ENCODE data around the gene NDRG3. TPM values are rescaled to one million over a fixed set of nuclear protein-coding genes. Genes with fewer than 3 reads are reported as not detected.

The NDRG3 gene
- 26.0 and 26.8 TPM in 2 replicates for total RNA-seq

DNA sequence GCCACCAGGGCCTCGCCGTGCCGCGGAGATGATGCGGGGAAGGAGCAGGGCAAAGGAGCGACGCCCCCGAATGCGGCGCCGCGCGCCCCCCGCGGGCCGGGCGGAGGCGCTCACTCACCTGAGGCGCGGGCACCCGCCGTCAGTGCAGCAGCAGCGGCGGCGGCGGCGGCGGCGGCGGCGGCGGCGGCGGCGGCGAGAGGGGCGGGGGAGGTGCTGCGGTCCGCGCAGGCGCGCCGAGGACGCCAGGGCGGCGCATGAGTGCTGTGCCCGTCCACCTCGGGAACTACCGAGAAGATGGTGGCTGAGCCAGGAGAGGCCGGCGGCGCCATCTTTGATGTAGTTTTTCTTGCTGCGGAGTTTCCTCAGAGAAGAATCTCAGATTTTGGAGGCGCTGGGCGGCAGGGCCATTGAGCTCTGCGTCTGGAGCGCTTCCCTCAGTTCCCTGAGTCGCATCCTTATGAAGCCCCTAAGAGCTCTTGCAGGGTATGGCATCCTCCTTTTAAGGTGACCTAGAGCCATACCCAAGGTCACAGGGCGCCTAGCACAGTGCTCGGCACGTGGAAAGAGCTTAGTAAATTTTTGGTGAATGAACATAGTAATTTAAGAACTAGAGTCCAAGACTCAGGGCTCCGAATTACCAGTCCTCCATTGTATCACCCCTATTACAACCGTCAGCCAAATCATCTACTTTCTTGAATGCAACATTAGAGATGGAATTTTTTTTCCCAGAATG, at the start of gene NDRG3:
TSS of gene NDRG3 (minus strand) at position 164 of the 733 bp plus-strand sequence. CDS start 24,355 bp downstream, outside the sequence.
- peaks cover 24% of the 10 kb centered on the region for H3K4me1 Mint-ChIP-seq (ENCODE audit: low read depth)
- intact Hi-C loops (cut with micrococcal nuclease): loop anchor here (2.0 kb wide), 1 partner anchor 27 kb away; the partner anchor contains the start of gene DSN1
- peaks cover 5% of the 10 kb centered on the region for H3K36me3 Mint-ChIP-seq (ENCODE audit: low read depth)
- peak within 1 kb of the TSS; percentile 72 for H3K27ac Mint-ChIP-seq
- H3K4me3 Mint-ChIP-seq (ENCODE audit: low read depth): peak within 1 kb of the TSS; percentile 85
- no peaks in the 10 kb centered on the region for H3K27me3 Mint-ChIP-seq (ENCODE audit: low read depth)
- no peaks in the 10 kb centered on the region for H3K9me3 Mint-ChIP-seq
- DNase-seq (ENCODE audit: low spot score): peak; percentile 90

DNA sequence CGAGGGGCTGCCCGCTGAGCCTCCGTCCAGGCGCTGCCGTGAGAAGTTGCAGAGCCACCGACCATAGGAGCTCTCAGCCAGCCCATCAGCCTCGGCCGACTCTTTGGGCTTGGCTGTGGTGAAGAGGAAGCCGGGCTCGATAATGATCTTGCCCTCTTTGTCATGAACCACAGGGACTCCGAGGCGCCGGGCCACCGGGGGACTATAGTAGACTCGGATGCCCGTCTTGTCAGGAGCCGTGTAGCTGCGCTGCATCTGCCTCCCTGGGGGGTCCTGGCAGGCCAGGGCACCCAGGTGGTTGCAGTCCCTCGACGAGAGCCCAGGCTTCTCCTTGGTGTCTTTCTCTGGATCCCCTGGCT, 48.2 kb upstream of the NDRG3 start:
- H3K27me3 Mint-ChIP-seq (ENCODE audit: low read depth): no peaks in the 10 kb centered on the region
- H3K4me1 Mint-ChIP-seq (ENCODE audit: low read depth): no peaks in the 10 kb centered on the region
- H3K9me3 Mint-ChIP-seq: no peaks in the 10 kb centered on the region
- H3K36me3 Mint-ChIP-seq (ENCODE audit: low read depth): no peaks in the 10 kb centered on the region
- H3K4me3 Mint-ChIP-seq (ENCODE audit: low read depth): no peak overlapping the region
- intact Hi-C loops (cut with micrococcal nuclease): no loop called here
- no peak for DNase-seq (ENCODE audit: low spot score)
- H3K27ac Mint-ChIP-seq: no peak overlapping the region

DNA sequence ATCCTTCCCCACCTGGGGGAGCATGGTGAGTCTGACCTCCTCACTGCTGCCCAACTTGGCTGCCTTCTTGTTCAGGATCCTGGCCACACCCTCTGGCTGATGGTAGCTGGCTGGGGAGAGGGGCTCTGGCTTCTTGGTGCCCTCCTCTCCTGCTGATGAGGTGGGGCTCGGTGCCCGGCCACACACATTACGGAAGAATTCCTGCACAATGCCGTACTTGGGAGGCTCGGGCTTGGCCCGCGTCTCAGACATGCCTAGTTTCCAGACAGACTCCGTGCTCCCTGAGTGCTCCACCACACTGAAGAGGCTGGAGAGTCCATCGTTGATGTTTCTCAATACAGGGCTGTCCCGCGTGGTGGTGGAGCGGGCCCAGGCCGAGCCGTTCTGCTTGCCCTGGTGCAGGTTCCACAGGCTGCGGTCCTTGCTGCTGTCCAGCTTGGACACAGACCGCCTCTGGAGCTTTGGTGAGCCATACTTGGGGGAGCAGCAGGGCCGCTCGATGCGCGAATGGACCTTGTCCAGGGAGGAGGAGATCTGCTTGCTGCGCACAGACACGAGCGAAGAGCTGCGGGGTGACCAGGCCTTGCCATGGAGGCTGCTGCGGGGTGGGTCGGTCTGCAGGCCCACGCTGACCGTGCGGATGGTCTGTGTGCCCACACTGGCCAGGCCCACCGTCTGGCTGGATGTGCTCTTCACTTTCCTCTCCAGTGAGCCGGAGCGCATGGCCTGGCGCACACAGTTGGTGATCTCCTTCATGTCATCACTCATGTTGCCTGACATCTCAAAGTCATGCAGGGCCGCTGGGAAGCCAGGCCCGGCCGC, 47.6 kb upstream of the NDRG3 start:
- H3K4me3 Mint-ChIP-seq (ENCODE audit: low read depth): no peak overlapping the region
- intact Hi-C loops (cut with micrococcal nuclease): no loop called here
- H3K27me3 Mint-ChIP-seq (ENCODE audit: low read depth): no peaks in the 10 kb centered on the region
- H3K36me3 Mint-ChIP-seq (ENCODE audit: low read depth): no peaks in the 10 kb centered on the region
- H3K9me3 Mint-ChIP-seq: no peaks in the 10 kb centered on the region
- no peak overlapping the region for H3K27ac Mint-ChIP-seq
- H3K4me1 Mint-ChIP-seq (ENCODE audit: low read depth): no peaks in the 10 kb centered on the region
- DNase-seq (ENCODE audit: low spot score): no peak

DNA sequence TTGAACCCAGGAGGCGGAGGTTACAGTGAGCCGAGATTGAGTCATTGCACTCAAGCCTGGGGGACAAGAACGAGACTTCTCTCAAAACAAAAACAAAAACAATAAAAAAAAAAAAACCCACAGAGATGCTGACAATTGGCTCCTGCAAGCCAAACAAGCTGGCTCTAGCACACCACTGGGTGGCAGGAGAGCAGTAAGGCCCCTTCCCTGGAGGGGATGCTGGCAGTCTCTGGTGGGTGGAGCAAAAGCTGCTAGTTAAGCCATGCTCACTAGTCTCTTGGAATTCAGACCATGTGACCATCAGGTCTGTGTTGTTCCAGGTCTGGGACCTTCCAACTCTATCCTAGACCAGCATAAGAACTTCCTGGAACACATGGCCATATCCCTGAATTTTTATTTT, 46.5 kb upstream of the NDRG3 start:
- H3K27me3 Mint-ChIP-seq (ENCODE audit: low read depth): no peaks in the 10 kb centered on the region
- intact Hi-C loops (cut with micrococcal nuclease): no loop called here
- no peak overlapping the region for H3K4me3 Mint-ChIP-seq (ENCODE audit: low read depth)
- H3K4me1 Mint-ChIP-seq (ENCODE audit: low read depth): no peaks in the 10 kb centered on the region
- no peaks in the 10 kb centered on the region for H3K9me3 Mint-ChIP-seq
- H3K27ac Mint-ChIP-seq: no peak overlapping the region
- no peak for DNase-seq (ENCODE audit: low spot score)
- H3K36me3 Mint-ChIP-seq (ENCODE audit: low read depth): no peaks in the 10 kb centered on the region

DNA sequence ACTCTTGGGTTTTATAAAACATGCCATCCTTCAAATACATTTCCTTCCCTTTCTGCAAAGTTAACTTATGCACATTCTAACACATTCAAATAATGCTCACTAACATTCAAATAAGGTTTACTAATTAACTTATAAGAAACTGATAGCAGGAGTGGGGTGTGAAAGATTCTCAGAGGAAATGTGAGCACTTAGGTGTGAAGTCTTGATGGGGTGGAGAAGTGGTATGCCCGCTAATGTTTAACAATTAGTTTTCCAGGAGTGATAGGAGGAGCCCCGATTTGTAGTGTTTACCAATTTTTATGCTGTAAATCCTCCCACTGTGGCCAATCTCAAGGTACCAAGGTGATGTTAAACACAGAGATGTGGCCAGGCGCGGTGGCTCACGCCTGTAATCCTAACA, 46.0 kb upstream of the NDRG3 start:
- Mint-ChIP-seq H3K9me3 (no peaks in the 10 kb centered on the region), H3K27me3 (ENCODE audit: low read depth) (no peaks in the 10 kb centered on the region), H3K4me1 (ENCODE audit: low read depth) (no peaks in the 10 kb centered on the region), H3K36me3 (ENCODE audit: low read depth) (no peaks in the 10 kb centered on the region), H3K4me3 (ENCODE audit: low read depth) (no peak overlapping the region), H3K27ac (no peak overlapping the region)
- DNase-seq (ENCODE audit: low spot score): no peak
- intact Hi-C loops (cut with micrococcal nuclease): no loop called here

DNA sequence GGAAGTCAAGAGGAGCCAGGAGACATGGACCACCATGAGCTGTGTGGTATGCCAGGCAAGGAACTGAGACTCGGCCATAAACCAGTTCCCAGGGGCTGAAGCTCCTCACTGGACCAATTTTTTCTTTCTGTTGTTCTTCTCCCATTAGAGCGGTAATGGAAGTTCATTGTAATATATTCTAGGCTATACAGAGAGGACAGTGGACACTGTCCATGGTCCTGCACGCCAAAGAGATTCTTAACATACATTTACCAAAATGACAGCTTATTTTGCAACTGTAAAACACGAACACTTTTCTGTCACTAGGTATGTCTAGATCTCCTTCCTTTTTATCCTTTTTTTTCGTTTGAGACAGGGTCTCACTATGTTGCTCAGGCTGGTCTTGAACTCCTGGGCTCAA, 40.8 kb upstream of the NDRG3 start:
- Mint-ChIP-seq H3K4me1 (ENCODE audit: low read depth) (no peaks in the 10 kb centered on the region), H3K9me3 (no peaks in the 10 kb centered on the region), H3K27me3 (ENCODE audit: low read depth) (no peaks in the 10 kb centered on the region), H3K27ac (no peak overlapping the region), H3K4me3 (ENCODE audit: low read depth) (no peak overlapping the region), H3K36me3 (ENCODE audit: low read depth) (no peaks in the 10 kb centered on the region)
- no peak for DNase-seq (ENCODE audit: low spot score)
- intact Hi-C loops (cut with micrococcal nuclease): no loop called here

DNA sequence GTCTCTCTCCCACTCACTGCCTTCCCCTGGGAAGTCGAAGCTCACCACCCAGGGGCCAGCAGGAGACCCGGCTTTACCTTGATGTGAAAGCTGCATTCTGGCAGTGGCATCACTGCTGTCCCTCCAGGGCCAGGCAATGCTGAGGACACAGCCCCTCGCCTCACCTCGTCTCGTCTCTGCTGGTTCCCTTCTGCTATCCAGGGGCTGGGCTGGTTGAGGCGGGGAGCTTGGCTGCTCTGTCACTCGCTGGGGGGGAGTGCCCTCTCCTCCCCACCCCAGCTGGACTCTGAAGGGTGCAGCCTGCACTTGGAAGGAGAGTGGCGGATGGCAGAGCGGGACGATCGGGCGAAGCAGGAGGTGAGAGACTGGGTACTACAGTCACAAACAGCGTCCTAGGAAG, 40.4 kb upstream of the NDRG3 start:
- no peak for DNase-seq (ENCODE audit: low spot score)
- intact Hi-C loops (cut with micrococcal nuclease): no loop called here
- Mint-ChIP-seq H3K36me3 (ENCODE audit: low read depth) (no peaks in the 10 kb centered on the region), H3K27me3 (ENCODE audit: low read depth) (no peaks in the 10 kb centered on the region), H3K9me3 (no peaks in the 10 kb centered on the region), H3K4me3 (ENCODE audit: low read depth) (no peak overlapping the region), H3K27ac (no peak overlapping the region), H3K4me1 (ENCODE audit: low read depth) (no peaks in the 10 kb centered on the region)

DNA sequence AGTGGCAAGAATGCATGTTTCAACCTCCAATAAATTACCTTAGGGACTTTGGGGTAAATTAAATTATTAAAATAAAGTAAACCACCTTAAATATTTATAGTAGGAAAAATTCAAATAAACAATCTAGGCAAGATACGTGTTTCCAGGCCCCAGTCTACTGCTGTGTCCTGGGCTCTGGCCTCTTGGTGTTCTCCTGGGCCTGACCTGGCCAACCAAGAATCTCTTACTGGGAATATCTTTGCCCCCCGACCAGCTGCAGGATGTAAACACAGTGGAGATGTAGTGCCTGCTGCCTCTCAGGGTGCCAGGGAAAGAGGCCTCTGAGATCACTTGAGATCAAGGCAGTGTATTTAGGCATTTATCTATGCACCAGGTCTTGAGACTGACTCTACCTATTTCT, 39.4 kb upstream of the NDRG3 start:
- Mint-ChIP-seq H3K27ac (no peak overlapping the region), H3K36me3 (ENCODE audit: low read depth) (no peaks in the 10 kb centered on the region), H3K4me3 (ENCODE audit: low read depth) (no peak overlapping the region), H3K27me3 (ENCODE audit: low read depth) (no peaks in the 10 kb centered on the region), H3K9me3 (no peaks in the 10 kb centered on the region), H3K4me1 (ENCODE audit: low read depth) (no peaks in the 10 kb centered on the region)
- intact Hi-C loops (cut with micrococcal nuclease): no loop called here
- DNase-seq (ENCODE audit: low spot score): no peak

DNA sequence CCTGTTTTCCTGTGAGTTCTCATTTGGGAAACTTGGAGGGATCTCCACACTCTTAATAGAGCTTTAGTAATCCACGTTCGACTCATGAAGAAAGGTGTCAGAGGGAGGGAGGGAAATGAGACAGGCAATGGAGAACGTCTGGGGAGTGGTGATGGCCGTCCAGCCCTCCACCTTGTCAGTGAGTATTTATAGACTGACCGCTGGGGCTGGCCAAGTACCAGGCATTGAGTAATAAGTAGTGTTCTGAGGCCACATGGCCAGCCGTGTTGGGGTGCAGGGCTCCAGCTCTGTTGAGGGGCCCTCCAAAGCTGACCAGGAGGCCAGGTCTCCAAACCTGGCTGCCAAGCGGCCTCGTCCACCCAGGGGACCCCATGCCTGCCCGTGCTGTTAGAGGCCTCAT, 39.0 kb upstream of the NDRG3 start:
- Mint-ChIP-seq H3K36me3 (ENCODE audit: low read depth) (no peaks in the 10 kb centered on the region), H3K4me1 (ENCODE audit: low read depth) (no peaks in the 10 kb centered on the region), H3K27me3 (ENCODE audit: low read depth) (no peaks in the 10 kb centered on the region), H3K27ac (no peak overlapping the region), H3K4me3 (ENCODE audit: low read depth) (no peak overlapping the region), H3K9me3 (no peaks in the 10 kb centered on the region)
- intact Hi-C loops (cut with micrococcal nuclease): no loop called here
- no peak for DNase-seq (ENCODE audit: low spot score)

DNA sequence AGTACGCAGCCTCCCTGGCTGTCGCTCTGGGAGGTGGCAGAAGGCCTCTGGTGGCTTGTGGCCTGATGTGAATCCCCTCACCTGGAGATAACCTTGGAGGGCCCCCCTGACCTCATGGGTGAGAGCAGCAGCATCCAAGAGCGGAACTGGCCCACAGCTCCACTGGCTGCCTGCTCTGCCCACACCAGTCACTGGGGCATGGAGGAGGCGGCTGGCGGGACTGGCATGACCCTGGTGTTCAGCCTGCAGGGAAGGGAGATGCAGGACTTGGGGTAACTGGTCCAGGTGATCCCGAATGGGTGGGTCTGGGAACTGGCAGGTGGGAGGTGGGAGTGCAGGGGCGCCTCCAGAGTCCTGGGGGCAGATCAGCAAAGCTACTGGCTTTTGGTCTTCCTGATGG, 38.2 kb upstream of the NDRG3 start:
- intact Hi-C loops (cut with micrococcal nuclease): no loop called here
- H3K27me3 Mint-ChIP-seq (ENCODE audit: low read depth): no peaks in the 10 kb centered on the region
- no peaks in the 10 kb centered on the region for H3K9me3 Mint-ChIP-seq
- H3K4me1 Mint-ChIP-seq (ENCODE audit: low read depth): no peaks in the 10 kb centered on the region
- H3K4me3 Mint-ChIP-seq (ENCODE audit: low read depth): no peak overlapping the region
- no peak for DNase-seq (ENCODE audit: low spot score)
- no peak overlapping the region for H3K27ac Mint-ChIP-seq
- no peaks in the 10 kb centered on the region for H3K36me3 Mint-ChIP-seq (ENCODE audit: low read depth)

DNA sequence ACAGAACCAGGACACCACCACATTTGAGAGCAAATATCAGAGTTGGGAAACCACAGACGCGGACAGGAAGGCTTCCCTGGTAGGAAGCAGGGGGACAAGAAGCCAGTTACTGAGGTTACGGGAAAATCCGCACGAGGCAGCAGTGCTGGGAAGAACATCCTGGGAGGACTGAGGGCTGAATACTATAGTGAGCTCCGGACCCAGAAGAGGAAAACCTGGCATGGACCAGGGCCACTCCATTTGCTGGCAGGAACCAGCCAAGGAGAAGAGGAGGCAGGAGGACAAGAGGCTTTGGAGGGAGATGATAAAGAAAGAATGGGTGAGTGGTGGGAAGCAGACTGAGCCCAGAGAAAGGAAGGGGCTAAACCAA, 33.8 kb upstream of the NDRG3 start:
- Mint-ChIP-seq H3K9me3 (no peaks in the 10 kb centered on the region), H3K27me3 (ENCODE audit: low read depth) (no peaks in the 10 kb centered on the region), H3K27ac (no peak overlapping the region), H3K36me3 (ENCODE audit: low read depth) (no peaks in the 10 kb centered on the region), H3K4me1 (ENCODE audit: low read depth) (no peaks in the 10 kb centered on the region), H3K4me3 (ENCODE audit: low read depth) (no peak overlapping the region)
- DNase-seq (ENCODE audit: low spot score): no peak
- intact Hi-C loops (cut with micrococcal nuclease): no loop called here

DNA sequence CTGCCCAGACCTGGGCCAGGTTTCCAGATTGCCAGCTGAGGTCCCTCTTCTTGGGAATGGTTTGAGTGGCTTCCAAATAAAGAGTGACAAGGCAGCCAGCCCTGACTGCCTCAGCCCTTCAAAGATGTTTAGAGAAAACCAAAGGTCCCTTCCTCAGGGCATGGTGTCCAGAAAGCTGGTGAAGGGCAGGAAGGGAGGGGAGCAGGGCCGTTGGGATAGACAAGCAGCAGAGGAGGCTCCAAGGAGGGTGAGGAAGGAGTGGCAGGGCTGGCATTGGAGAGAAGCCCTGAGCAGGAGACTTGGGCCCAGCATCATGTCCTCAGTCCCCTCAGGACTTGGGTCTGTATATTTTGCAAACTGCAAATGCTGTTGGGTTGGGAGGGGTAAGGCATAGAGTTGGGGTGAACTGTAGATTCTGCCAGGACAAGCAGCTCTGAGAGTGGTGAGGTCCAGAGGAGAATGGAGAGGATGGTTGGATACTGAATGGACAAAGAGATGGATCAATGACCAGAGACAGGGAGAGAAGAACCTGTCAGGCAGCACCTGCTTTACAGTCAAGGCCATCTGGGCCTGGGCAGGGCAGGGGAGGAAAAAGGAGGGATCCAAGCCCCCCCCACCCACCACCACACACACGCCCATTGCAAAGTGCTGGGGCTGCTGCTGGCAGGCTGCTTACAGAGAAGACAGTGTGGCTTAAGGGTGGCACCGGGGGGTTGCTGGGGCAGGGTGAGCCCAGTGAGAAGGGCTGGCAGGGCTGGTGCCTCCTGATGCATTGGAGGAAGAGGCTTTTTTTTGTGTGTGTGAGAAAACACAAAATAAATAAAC, 33.2 kb upstream of the NDRG3 start:
- intact Hi-C loops (cut with micrococcal nuclease): no loop called here
- H3K27me3 Mint-ChIP-seq (ENCODE audit: low read depth): no peaks in the 10 kb centered on the region
- H3K27ac Mint-ChIP-seq: no peak overlapping the region
- DNase-seq (ENCODE audit: low spot score): no peak
- H3K4me3 Mint-ChIP-seq (ENCODE audit: low read depth): no peak overlapping the region
- no peaks in the 10 kb centered on the region for H3K36me3 Mint-ChIP-seq (ENCODE audit: low read depth)
- H3K4me1 Mint-ChIP-seq (ENCODE audit: low read depth): no peaks in the 10 kb centered on the region
- no peaks in the 10 kb centered on the region for H3K9me3 Mint-ChIP-seq

DNA sequence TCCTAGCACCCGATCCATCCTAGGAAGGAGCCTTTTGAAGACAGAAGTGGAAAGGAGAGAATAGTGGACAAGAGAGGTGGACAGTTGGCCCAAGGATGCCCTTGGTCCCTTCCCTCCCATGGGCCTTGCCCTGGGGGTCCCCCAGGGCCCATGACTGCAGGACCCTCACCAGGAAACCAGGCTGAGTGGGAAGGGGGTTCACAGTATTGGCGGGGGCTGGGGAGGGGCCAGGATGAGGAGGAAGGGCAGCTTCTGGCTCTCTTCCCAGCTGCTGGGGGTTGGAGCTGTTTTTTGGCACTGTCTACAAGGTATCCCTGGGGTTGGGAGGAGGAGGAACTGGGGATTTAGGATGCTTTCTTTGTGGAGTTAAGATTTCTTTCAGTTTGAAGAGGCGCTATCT, 31.7 kb upstream of the NDRG3 start:
- Mint-ChIP-seq H3K4me1 (ENCODE audit: low read depth) (peaks cover 6% of the 10 kb centered on the region), H3K27me3 (ENCODE audit: low read depth) (no peaks in the 10 kb centered on the region), H3K4me3 (ENCODE audit: low read depth) (no peak overlapping the region), H3K36me3 (ENCODE audit: low read depth) (no peaks in the 10 kb centered on the region), H3K9me3 (no peaks in the 10 kb centered on the region), H3K27ac (no peak overlapping the region)
- DNase-seq (ENCODE audit: low spot score): no peak
- intact Hi-C loops (cut with micrococcal nuclease): no loop called here
